ENCODE data around the gene CYP1A1. TPM values are rescaled to one million over a fixed set of nuclear protein-coding genes. Genes with fewer than 3 reads are reported as not detected.

The CYP1A1 gene
- total and polyA plus RNA-seq, 2 of the 4 experiments (the other 2 are of a cell fraction), result under 0.01 to 0.03 TPM

DNA sequence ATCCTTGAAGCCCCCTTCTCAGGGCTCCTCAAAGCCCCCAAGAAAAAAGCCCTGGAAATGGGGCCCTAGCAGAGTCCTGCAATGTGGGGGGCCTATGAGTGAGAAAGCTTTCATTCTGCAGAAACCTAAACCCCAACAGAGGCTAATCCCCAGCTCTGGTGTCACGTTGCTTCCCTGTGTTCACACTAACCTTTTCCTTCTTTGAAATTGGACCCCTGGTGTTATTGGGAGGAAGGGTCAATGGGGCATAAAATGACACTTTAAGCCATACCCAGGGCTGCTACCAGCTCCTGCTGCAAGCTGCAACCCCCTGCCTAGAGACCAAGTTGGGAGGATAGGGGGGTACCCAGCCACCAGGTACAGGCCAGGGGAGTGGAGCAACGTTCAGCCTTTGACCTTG is 25.4 kb upstream of the CYP1A1 start:
- no peak overlapping the region for H3K14ac ChIP-seq (replicated peaks; ENCODE audit: low read depth, low read length)
- intact Hi-C loops (cut with micrococcal nuclease), result loop anchor here (10.0 kb wide), 1 partner anchor 56 kb away; the partner anchor contains the start of gene EDC3
- no peak overlapping the region for H4K8ac ChIP-seq (ENCODE audit: low read depth in 2 of 2, low read length in 2 of 2)
- H4K20me1 ChIP-seq (ENCODE audit: insufficient read depth, low read length), result no peaks in the 10 kb centered on the region
- no CpG with 5 or more reads among the region's 2 CpGs for WGBS, 2 experiments (ENCODE audit: extremely low coverage in 2 of 2, insufficient read length in 1 of 2)
- no TSS peak for BruUV-seq (replicated peaks)
- no peak overlapping the region for H3K18ac ChIP-seq (ENCODE audit: low read depth, low read length)
- no peak overlapping the region for H4K5ac ChIP-seq (ENCODE audit: low read depth, low read length)
- no peak overlapping the region for H2AK9ac ChIP-seq (replicated peaks; ENCODE audit: low read depth, low read length, poor library complexity)
- no peak overlapping the region for H3K4ac ChIP-seq (ENCODE audit: low read depth, low read length)
- ChIA-PET POLR2A (ENCODE audit: unreplicated experiment) (no interaction called here), CTCF (interaction anchor here (0.6 kb wide), 1 partner anchor 42 kb away, joined by 9 read pairs; no protein-coding TSS in a partner anchor)
- no peak overlapping the region for H3K4me3 ChIP-seq (ENCODE audit: insufficient read depth, low read depth, low read length)
- TF ChIP-seq FOS (IDR thresholded peaks at IDR 0.05; ENCODE audit: low read depth, low read length), result no peak
- no peak for TF ChIP-seq MAZ (IDR thresholded peaks at IDR 0.05; ENCODE audit: borderline replicate concordance, low read depth, low read length)
- TF ChIP-seq BHLHE40 (IDR thresholded peaks at IDR 0.05; ENCODE audit: low read depth, low read length), result no peak
- no peak for TF ChIP-seq CEBPB (IDR thresholded peaks at IDR 0.05; ENCODE audit: low read depth, low read length)
- no peak for TF ChIP-seq SMC3 (IDR thresholded peaks at IDR 0.05; ENCODE audit: low read depth, low read length)
- TF ChIP-seq MXI1 (IDR thresholded peaks at IDR 0.05; ENCODE audit: borderline replicate concordance, low read depth, low read length), result no peak
- no peak for TF ChIP-seq RCOR1 (IDR thresholded peaks at IDR 0.05; ENCODE audit: insufficient replicate concordance, low read length)
- TF ChIP-seq RFX5 (IDR thresholded peaks at IDR 0.05; ENCODE audit: low read depth, low read length), result no peak
- TF ChIP-seq, protein P1, sequence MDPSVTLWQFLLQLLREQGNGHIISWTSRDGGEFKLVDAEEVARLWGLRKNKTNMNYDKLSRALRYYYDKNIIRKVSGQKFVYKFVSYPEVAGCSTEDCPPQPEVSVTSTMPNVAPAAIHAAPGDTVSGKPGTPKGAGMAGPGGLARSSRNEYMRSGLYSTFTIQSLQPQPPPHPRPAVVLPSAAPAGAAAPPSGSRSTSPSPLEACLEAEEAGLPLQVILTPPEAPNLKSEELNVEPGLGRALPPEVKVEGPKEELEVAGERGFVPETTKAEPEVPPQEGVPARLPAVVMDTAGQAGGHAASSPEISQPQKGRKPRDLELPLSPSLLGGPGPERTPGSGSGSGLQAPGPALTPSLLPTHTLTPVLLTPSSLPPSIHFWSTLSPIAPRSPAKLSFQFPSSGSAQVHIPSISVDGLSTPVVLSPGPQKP (IDR thresholded peaks at IDR 0.05; ENCODE audit: borderline replicate concordance, low read depth, low read length), result no peak
- no peak for TF ChIP-seq POLR2A (IDR thresholded peaks at IDR 0.05; ENCODE audit: low read depth, low read length)
- TF ChIP-seq MAFK (IDR thresholded peaks at IDR 0.05; ENCODE audit: low read depth, low read length), result no peak
- TF ChIP-seq RAD21 (IDR thresholded peaks at IDR 0.05; ENCODE audit: low read length), result no peak
- no peak for TF ChIP-seq CHD1 (IDR thresholded peaks at IDR 0.05; ENCODE audit: low read depth, low read length)
- TF ChIP-seq NFE2L2 (IDR thresholded peaks at IDR 0.05; ENCODE audit: low read depth, low read length), result no peak
- TF ChIP-seq, protein P2, sequence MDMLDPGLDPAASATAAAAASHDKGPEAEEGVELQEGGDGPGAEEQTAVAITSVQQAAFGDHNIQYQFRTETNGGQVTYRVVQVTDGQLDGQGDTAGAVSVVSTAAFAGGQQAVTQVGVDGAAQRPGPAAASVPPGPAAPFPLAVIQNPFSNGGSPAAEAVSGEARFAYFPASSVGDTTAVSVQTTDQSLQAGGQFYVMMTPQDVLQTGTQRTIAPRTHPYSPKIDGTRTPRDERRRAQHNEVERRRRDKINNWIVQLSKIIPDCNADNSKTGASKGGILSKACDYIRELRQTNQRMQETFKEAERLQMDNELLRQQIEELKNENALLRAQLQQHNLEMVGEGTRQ (IDR thresholded peaks at IDR 0.05; ENCODE audit: low read depth, low read length), result no peak
- TF ChIP-seq, protein P3, sequence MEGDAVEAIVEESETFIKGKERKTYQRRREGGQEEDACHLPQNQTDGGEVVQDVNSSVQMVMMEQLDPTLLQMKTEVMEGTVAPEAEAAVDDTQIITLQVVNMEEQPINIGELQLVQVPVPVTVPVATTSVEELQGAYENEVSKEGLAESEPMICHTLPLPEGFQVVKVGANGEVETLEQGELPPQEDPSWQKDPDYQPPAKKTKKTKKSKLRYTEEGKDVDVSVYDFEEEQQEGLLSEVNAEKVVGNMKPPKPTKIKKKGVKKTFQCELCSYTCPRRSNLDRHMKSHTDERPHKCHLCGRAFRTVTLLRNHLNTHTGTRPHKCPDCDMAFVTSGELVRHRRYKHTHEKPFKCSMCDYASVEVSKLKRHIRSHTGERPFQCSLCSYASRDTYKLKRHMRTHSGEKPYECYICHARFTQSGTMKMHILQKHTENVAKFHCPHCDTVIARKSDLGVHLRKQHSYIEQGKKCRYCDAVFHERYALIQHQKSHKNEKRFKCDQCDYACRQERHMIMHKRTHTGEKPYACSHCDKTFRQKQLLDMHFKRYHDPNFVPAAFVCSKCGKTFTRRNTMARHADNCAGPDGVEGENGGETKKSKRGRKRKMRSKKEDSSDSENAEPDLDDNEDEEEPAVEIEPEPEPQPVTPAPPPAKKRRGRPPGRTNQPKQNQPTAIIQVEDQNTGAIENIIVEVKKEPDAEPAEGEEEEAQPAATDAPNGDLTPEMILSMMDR (conservative IDR thresholded peaks at IDR 0.05; ENCODE audit: low read depth, low read length), result no peak
- ATAC-seq (ENCODE audit: low read depth), result no peak
- H2AK5ac ChIP-seq (ENCODE audit: low read depth, low read length), result no peak overlapping the region
- H4K91ac ChIP-seq (ENCODE audit: insufficient read depth, low read depth, low read length), result no peak overlapping the region
- H2BK5ac ChIP-seq (ENCODE audit: low read depth, low read length, poor library complexity, severe bottlenecking), result no peak overlapping the region
- no peaks in the 10 kb centered on the region for H3K9me3 ChIP-seq (ENCODE audit: control insufficient read depth, insufficient read depth, low read length)
- no peaks in the 10 kb centered on the region; the same call in 1 of the 2 replicates for H3K9me1 ChIP-seq (ENCODE audit: insufficient read depth, low read length)
- H2BK20ac ChIP-seq (ENCODE audit: low read depth, low read length), result no peak overlapping the region
- no peaks in the 10 kb centered on the region for H3K36me3 ChIP-seq (ENCODE audit: control insufficient read depth, insufficient read depth, low read length)
- H2BK120ac ChIP-seq (ENCODE audit: low read depth, low read length), result no peak overlapping the region
- in situ Hi-C loops (cut with MboI; ENCODE audit: low sequenced_read_pairs), result no loop called here
- H2AFZ ChIP-seq (replicated peaks; ENCODE audit: low read length, poor library complexity), result no peak overlapping the region
- peaks cover 36% of the 10 kb centered on the region for H3K27me3 ChIP-seq (ENCODE audit: control insufficient read depth, insufficient read depth, low read length)
- H3K4me2 ChIP-seq (ENCODE audit: low read depth, low read length), result no peak overlapping the region
- H3K79me1 ChIP-seq (ENCODE audit: low read depth in 1 of 2, low read length in 2 of 2), result no peaks in the 10 kb centered on the region
- no peak overlapping the region for H3K56ac ChIP-seq (ENCODE audit: extremely low read depth, insufficient read depth, low read length)
- H3K27ac ChIP-seq (ENCODE audit: insufficient read depth, low read length), result no peak overlapping the region
- H2BK15ac ChIP-seq (ENCODE audit: low read depth, low read length), result no peak overlapping the region
- no peak overlapping the region for H3K9ac ChIP-seq (ENCODE audit: low read depth, low read length)
- no peak overlapping the region for H3K23ac ChIP-seq (ENCODE audit: low read depth, low read length)
- dilution Hi-C loops (cut with HindIII; ENCODE audit: low sequenced_read_pairs, unreplicated experiment), result no loop called here
- no peaks in the 10 kb centered on the region for H3K4me1 ChIP-seq (ENCODE audit: control insufficient read depth, insufficient read depth, low read length)
- no peak for DNase-seq

Measured in IMR-90 (cell line).